Nephron (organoid): ENCODE results near the gene UXT.
"Not testable (repeated sequence)": the region's sequence is repeated elsewhere in the genome, so short reads cannot be mapped to it uniquely, and the experiment has no call there.

ENCODE experiments used
- H3K27ac Mint-ChIP-seq, 3 experiments: 2 replicates each; pipeline ENCODE4 v1.8.0; 2020; ENCODE audit warnings: mixed read lengths in 3 of 3, mild to moderate bottlenecking in 2 of 3, moderate library complexity in 1 of 3
- H3K27me3 Mint-ChIP-seq: 2 replicates; pipeline ENCODE4 v1.8.0; 2021; ENCODE audit warnings: low read depth, mild to moderate bottlenecking, moderate library complexity, mixed read lengths
- H3K36me3 Mint-ChIP-seq: 2 replicates; pipeline ENCODE4 v1.8.0; 2020; ENCODE audit warnings: low read depth, mixed read lengths
- H3K4me1 Mint-ChIP-seq: 2 replicates; pipeline ENCODE4 v1.8.0; 2020; ENCODE audit warnings: mixed read lengths
- H3K4me3 Mint-ChIP-seq, 3 experiments: 2 replicates each; pipeline ENCODE4 v1.8.0; 2020; ENCODE audit warnings: mild to moderate bottlenecking in 3 of 3, mixed read lengths in 3 of 3, moderate library complexity in 2 of 3
- H3K9me3 Mint-ChIP-seq: 2 replicates; pipeline ENCODE4 v1.8.0; 2020; ENCODE audit warnings: mixed read lengths
- CTCF ChIP-seq, 3 experiments: fragments of 200-600 bp; sonication (generic); IDR thresholded peaks; one replicate each; pipeline ENCODE4 v1.5.0; 2021; ENCODE audit warnings: antibody characterized with exemption in 3 of 3; ENCODE audit not compliant: unreplicated experiment in 3 of 3

UXT gene

GRCh38 chrX:47690175-47690574 is 31.2 kb upstream of the UXT start:
- no peaks in the 10 kb centered on the region for H3K27me3 Mint-ChIP-seq
- no peak overlapping the region for H3K4me3 Mint-ChIP-seq
- no peak overlapping the region for H3K27ac Mint-ChIP-seq
- no peaks in the 10 kb centered on the region for H3K36me3 Mint-ChIP-seq
- H3K4me1 Mint-ChIP-seq: no peaks in the 10 kb centered on the region
- TF ChIP-seq CTCF (IDR thresholded peaks at IDR 0.05; ENCODE audit: unreplicated experiment in 3 of 3): no peak
- peaks cover 4% of the 10 kb centered on the region for H3K9me3 Mint-ChIP-seq

- Mint-ChIP-seq H3K27me3 (no peaks in the 10 kb centered on the region), H3K4me3 (no peak overlapping the region), H3K4me1 (no peaks in the 10 kb centered on the region), H3K27ac (no peak overlapping the region), H3K9me3 (peaks cover 9% of the 10 kb centered on the region), H3K36me3 (no peaks in the 10 kb centered on the region)
- TF ChIP-seq CTCF (IDR thresholded peaks at IDR 0.05; ENCODE audit: unreplicated experiment in 3 of 3): no peak
Measured at GRCh38 chrX:47687263-47687662, 28.3 kb upstream of the UXT start.

GRCh38 chrX:47683829-47684205 is 24.8 kb upstream of the UXT start:
- H3K9me3 Mint-ChIP-seq: peaks cover 8% of the 10 kb centered on the region
- H3K27ac Mint-ChIP-seq: no peak overlapping the region
- H3K36me3 Mint-ChIP-seq: no peaks in the 10 kb centered on the region
- no peaks in the 10 kb centered on the region for H3K4me1 Mint-ChIP-seq
- H3K4me3 Mint-ChIP-seq: no peak overlapping the region
- TF ChIP-seq CTCF (IDR thresholded peaks at IDR 0.05; ENCODE audit: unreplicated experiment in 3 of 3): no peak
- no peaks in the 10 kb centered on the region for H3K27me3 Mint-ChIP-seq

- Mint-ChIP-seq H3K4me1 (no peaks in the 10 kb centered on the region), H3K27ac (no peak overlapping the region), H3K4me3 (no peak overlapping the region), H3K27me3 (no peaks in the 10 kb centered on the region), H3K9me3 (peaks cover 8% of the 10 kb centered on the region), H3K36me3 (no peaks in the 10 kb centered on the region)
- TF ChIP-seq CTCF (IDR thresholded peaks at IDR 0.05; ENCODE audit: unreplicated experiment in 3 of 3): no peak
Measured at GRCh38 chrX:47683184-47683828, 24.3 kb upstream of the UXT start.

- not testable (repeated sequence) for H3K9me3 Mint-ChIP-seq, H3K27me3 Mint-ChIP-seq, H3K27ac Mint-ChIP-seq, H3K4me1 Mint-ChIP-seq, H3K36me3 Mint-ChIP-seq, H3K4me3 Mint-ChIP-seq
Measured at GRCh38 chrX:47675959-47676859, 17.2 kb upstream of the UXT start.

- Mint-ChIP-seq H3K27ac (no peak overlapping the region), H3K4me3 (no peak overlapping the region), H3K9me3 (peaks cover 15% of the 10 kb centered on the region), H3K4me1 (no peaks in the 10 kb centered on the region), H3K27me3 (no peaks in the 10 kb centered on the region), H3K36me3 (no peaks in the 10 kb centered on the region)
- TF ChIP-seq CTCF (IDR thresholded peaks at IDR 0.05; ENCODE audit: unreplicated experiment in 3 of 3): no peak
Measured at GRCh38 chrX:47674776-47675175, 15.8 kb upstream of the UXT start.

- not testable (repeated sequence) for H3K4me3 Mint-ChIP-seq, H3K27ac Mint-ChIP-seq, H3K9me3 Mint-ChIP-seq, H3K36me3 Mint-ChIP-seq, H3K4me1 Mint-ChIP-seq, H3K27me3 Mint-ChIP-seq
Measured at GRCh38 chrX:47665797-47666196, 6.8 kb upstream of the UXT start.
